Upper lobe of left lung (tissue), 4 donors: ENCODE measurements around the gene NSMCE1.

ENCODE experiments used
- EP300 ChIP-seq, 4 donors: sonication (generic); formaldehyde crosslinking; IDR thresholded peaks; one replicate each; pipeline ENCODE4 v1.5.1; 2017; ENCODE audit warnings: antibody characterized with exemption in 4 of 4, control low read depth in 2 of 4
- POLR2AphosphoS5 ChIP-seq, 2 donors: sonication (generic); formaldehyde crosslinking; IDR thresholded peaks; one replicate each; pipeline ENCODE4 v1.5.1; 2017; ENCODE audit warnings: antibody characterized with exemption in 2 of 2
- TF ChIP-seq, protein P1 (sequence below), 6 experiments: fragments of 450-650 bp in 4 of 6; fragments of 200-600 bp in 2 of 6; sonication (generic) in 2 of 6; IDR thresholded peaks; one replicate each; pipeline ENCODE4 v1.5.1; 2016 to 2019; ENCODE audit warnings: antibody characterized with exemption in 6 of 6

DNA sequence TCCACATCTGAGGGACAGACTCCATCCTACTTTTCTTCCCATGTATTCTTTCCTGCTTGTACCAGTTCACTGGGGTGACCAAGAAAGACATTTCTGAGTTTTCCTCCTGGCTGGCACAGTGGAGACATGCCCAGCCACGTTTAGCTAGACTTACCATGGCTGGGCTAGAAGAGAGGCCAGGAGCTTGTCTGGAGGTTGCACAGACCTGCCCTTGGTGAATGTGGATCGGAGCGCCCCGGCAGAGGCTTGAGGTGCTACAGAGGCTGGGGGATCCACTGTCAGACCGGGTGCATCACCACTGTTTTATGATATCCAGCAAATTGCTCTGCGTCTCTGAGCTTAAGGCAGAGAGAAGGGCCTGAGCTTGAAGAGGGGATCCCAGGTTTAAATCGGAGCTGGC is 48.7 kb upstream of the NSMCE1 start:
- TF ChIP-seq, protein P1, sequence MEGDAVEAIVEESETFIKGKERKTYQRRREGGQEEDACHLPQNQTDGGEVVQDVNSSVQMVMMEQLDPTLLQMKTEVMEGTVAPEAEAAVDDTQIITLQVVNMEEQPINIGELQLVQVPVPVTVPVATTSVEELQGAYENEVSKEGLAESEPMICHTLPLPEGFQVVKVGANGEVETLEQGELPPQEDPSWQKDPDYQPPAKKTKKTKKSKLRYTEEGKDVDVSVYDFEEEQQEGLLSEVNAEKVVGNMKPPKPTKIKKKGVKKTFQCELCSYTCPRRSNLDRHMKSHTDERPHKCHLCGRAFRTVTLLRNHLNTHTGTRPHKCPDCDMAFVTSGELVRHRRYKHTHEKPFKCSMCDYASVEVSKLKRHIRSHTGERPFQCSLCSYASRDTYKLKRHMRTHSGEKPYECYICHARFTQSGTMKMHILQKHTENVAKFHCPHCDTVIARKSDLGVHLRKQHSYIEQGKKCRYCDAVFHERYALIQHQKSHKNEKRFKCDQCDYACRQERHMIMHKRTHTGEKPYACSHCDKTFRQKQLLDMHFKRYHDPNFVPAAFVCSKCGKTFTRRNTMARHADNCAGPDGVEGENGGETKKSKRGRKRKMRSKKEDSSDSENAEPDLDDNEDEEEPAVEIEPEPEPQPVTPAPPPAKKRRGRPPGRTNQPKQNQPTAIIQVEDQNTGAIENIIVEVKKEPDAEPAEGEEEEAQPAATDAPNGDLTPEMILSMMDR (IDR thresholded peaks at IDR 0.05) = no peak
- TF ChIP-seq EP300 (IDR thresholded peaks at IDR 0.05) (no peak), POLR2AphosphoS5 (IDR thresholded peaks at IDR 0.05) (no peak)
